Sciatic nerve (tissue), 2 donors: ENCODE results near the gene COL15A1. TPM values are rescaled to one million over a fixed set of nuclear protein-coding genes. Genes with fewer than 3 reads are reported as not detected.
A peak's percentile ranks its signal among the peaks of the same experiment; 100 is the strongest.
"Not testable (repeated sequence)": the region's sequence is repeated elsewhere in the genome, so short reads cannot be mapped to it uniquely, and the experiment has no call there.

ENCODE experiments used
- ATAC-seq: fragments of 200-7000 bp; cut with Tn5 transposase; one replicate; pipeline ENCODE4 v1.9.1; 2020; ENCODE audit warnings: mild to moderate bottlenecking, moderate library complexity
- DNase-seq: peaks from one replicate; pipeline ENCODE4 v3.0.0-alpha.2; 2020; ENCODE audit warnings: low spot score
- intact Hi-C: fragments of 100-400 bp; cut with DNase I; formaldehyde crosslinking; loops from one replicate; pipeline ENCODE4 v1.14.2; 2022
- total RNA-seq: library from RNA; stranded (reverse); fragmentation: NEBNext Ultra II Directional; extraction: Animal tissue kit (Norgen Biotek cat#: 25700); gene quantifications from one replicate; pipeline ENCODE4 v1.2.1, GENCODE V29; 2021
- donor health status: DM: no; HTN: no; CAD: no.
- donor health status: DM: no; HTN: no; CAD: no.

The COL15A1 gene
- total RNA-seq, 1 donor from 2014 or later, result 94.6 TPM

DNA sequence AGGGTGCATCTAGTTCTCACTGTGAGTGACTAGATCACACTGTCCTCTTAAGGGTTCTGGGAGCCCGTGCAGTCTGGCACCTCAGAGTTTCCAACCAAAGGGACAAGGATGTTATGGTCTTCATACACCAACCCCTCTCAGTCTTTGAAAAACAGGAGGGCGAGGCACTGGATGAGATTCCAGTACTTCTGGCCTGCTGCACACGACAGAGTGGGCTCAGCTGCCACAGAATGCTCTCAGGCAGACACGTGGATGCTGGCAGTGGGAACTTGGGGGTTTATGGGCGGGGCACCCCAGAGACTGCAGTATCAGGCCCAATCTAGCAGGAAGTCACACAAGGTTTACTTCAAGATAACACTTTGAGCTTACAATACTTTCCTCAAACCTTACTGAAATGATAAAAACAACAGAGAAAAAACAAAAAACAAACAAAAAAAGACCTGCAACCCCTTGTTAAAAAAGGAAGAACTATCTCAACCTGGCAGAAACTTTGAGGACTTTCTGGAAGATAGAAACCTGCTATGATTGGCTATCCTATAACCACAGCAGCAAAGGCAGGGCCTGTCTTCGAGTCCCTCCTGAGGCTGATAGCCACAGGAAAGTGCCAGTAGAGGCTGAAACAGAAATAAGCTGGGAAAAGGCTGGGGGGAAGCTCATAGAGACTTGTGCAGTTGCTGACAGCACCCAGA lies 132.9 kb downstream of the COL15A1 start:
- ATAC-seq (peak; percentile 39), DNase-seq (no peak)
- intact Hi-C loops, result no loop called here

DNA sequence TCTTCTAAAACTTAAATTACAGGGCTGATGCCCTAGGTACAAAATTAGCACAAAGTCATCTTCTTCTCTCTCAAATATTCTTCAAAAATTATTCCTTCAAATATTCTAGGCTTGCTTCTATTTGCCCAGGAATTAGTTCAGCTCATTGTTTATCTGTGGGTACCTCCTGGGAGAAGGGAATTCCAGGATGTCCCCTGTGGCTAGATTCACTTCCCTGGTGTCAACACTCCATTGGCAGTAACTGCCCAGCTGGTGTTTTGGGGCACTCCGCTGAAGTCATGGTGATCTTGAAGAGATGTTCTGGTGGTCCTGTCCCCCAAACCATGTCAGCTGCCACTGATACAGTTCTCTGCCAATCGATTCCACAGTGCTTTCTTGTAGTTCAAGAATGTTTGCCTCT lies 135.0 kb downstream of the COL15A1 start:
- DNase-seq (no peak), ATAC-seq (no peak)
- intact Hi-C loops, result no loop called here

DNA sequence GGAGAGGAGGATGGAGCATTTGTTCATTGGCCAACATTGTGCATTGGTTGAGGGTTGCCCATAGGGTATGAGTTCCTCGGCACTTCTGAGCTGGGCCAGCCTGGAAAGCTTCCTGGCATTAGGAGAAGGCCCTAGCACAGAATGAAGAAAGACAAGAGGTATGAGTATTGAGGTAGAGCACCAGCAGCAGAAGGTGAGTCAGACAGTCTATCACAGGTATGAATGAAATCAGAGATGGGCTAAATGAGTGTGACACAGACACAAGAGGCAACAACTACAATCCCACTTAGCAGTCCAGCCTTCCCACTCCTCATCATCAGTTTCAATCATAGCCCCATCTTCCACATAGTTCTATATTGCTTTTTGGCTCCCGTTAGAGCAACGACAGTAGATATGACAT lies 135.8 kb downstream of the COL15A1 start:
- DNase-seq, result no peak
- ATAC-seq, result no peak
- intact Hi-C loops, result no loop called here

DNA sequence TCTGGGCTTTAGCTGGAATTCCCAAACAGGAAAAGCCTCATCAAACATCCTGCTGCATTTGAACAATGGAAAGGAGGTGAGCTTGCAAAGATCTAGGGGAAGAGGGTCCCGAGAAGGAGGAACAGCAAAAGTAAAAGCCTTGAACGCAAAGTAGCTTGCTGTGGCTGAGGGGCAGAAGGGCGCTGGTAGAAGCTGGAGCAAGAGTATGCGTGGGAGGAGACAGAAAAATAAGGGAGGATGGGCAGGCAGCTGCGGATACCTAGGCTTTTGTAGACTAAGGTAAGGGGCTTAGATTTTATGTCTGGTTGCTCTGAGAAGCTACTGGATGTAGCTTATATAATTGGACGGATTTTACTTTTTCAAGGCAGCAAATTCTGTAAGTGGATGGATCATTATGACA lies 139.3 kb downstream of the COL15A1 start:
- DNase-seq (no peak), ATAC-seq (no peak)
- intact Hi-C loops, result no loop called here

DNA sequence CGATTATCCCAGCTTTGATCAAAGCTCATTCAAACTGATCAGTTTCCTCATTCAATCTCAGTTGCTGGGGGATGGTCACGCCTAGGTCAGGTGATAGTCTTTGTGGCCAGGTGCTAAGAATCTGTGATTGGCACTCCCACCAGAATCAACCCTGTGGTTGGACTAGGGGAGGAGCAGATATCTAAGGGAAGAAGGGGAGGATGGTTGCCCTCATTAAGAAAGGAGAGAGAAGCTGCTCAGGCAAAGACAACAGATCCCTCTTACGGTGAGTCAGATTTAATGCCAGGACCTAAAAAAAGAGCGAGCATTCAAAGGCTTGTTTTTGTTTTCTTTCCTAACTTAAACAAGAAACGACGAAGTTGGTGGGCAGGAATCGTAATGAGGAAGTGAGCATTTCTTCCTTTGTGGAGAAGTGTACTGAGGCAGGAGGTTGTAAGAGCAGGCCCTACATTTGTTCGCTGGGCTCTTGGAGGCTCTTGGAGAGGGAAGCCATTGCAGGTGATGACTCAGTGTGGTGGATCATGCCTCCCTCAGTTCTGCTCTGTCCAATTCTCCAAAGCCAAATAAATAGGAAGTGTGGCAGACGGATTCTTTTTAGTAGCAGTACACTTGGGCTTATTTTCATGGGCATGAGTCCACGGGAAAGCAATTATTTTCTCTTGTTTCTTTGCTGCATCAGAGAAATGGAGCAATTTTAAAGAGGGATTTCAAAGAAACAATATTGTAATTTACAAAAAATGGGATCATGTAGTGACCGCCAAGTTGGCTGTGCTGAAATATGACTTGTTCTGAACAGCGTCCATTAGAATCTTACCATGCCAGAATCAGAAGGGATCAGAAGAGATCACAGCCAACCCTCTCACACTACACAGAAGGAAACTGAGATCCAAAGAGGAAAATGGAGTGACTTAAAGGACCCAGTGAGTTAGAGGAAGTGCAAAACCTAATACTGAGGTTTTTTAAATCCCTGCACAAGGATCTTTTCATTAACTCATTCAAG lies 142.5 kb downstream of the COL15A1 start:
- peak; percentile 86 for ATAC-seq
- intact Hi-C loops, result no loop called here
- DNase-seq, result no peak

DNA sequence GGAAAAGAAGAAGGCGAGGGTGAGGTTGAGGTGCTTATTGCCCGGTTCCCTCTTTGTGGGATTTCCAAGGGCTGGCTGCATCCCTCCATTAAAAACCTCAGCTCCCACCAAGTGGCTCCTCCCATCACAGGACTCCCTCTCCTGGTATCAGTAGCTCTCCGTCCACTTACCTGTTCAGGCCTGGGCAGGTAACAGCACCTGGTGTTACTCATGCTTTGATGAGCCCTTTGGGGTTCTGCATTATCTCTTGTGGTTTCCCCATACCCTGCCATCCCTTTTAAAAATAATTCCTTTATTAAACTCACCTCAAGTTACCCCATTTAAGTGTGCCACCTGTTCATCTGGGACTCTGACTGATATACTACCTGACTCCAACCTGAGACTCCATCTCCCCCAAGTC lies 143.8 kb downstream of the COL15A1 start:
- DNase-seq, result no peak
- intact Hi-C loops, result no loop called here
- ATAC-seq, result no peak

DNA sequence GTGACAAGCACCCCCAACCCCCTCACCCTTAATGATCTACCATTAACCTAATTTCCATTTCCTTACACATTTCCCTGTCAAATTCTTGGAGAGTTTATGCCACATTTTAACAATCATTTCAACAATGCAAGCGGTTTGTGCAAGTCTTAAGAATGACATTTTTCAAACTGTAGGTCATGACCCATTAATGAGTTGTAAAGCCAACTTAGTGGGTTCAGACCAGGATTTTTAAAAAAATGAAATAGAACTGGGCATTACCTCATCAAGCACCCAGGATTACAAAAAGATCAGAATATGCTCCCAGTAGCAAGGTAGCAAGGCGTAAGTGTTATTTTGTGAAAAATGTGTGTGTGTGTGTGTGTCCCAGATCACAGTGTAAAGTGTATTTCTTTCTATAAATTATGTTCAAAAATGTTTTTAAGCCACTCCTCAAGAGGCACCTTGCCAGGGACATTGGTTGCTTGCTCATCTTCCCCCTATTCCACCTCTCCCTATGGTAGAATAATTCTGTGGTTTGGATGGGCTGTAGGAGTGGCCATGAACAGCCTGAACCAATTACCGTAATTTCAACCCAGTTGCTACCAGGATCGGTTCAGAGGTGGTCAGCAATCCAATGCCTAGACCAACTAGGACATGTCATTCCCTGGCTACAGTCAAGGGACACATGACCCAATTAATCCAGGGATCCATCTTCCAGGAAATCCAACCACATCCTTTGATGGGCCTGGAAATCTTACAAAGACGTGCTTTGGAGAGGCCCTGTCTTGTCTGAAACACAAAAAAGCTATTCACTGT lies 146.8 kb downstream of the COL15A1 start:
- ATAC-seq, result no peak
- intact Hi-C loops, result no loop called here
- DNase-seq, result no peak

DNA sequence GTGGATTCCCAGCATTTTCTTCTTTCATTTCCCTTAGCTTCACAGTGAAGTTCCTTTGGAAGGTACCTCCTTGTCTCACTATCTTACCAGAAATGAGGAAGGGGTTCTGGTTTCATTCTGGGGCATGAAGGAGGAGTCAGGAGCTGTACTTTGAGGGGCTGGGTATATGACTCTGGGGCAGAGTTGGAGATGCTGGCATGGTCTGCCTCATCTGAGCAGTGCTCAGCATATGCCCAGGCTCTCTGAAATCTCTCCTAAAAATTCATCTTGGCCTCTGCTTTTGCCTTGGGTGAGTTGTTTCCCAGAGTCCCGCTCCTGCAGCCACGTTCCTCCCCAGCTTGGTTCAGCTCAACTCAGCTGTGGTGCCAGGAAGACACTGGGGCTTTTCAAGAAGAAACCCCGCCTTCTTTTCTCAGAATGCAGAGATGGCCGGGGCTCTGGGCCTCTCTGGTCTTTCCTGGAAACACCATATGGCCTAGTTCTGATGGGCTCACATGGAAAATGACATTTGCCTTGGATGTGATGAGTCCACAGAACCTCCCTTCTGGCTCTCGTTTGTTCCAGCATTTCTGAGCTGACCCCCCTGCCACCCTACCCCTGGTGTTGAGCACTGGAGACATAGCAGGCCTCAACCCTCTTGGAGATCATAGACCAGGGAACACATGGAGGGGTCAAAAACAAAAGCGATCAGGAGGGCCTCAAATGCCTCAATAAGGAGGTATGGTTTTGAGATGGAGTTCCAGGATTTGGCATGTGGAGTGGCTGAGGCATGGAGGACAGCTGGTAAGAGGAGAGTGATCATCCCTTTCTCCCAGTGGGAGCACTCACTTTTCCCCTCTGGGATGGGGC lies 149.2 kb downstream of the COL15A1 start:
- intact Hi-C loops, result no loop called here
- ATAC-seq (no peak), DNase-seq (no peak)

DNA sequence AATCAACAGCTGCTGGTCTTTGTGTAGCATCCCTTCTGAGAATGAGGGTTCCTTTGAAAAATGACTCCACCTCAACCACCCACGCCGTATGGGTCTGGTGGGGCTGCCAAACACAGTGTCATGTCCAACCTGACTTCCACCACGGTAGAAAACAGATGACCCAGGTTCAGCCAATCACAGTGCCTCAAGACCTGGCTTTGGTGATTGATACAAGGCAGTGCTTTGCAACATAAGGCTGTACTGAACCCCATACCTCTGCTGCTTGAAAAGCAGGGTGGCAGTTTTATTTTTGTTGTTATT lies 149.7 kb downstream of the COL15A1 start:
- intact Hi-C loops, result no loop called here
- no peak for DNase-seq
- no peak for ATAC-seq

DNA sequence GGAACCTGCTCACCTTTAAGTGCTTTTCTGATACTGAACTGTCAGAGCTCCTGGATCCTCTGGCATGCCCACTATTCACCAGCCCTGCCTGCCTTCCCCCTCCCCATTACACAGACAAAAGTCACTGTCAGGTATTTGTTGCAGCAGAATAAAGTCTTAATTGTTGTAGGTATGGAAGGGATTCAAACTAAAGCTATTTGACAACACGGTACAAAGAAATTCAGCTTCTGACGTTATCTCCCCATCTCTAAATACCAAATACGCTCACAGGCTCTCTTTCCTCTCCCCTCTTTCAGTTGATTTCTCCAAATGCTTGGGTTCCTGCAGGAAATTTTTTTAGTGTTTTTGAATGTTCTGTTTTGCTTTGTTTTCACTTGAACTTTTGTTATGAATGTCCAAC lies 151.9 kb downstream of the COL15A1 start:
- DNase-seq (no peak), ATAC-seq (no peak)
- intact Hi-C loops, result no loop called here

DNA sequence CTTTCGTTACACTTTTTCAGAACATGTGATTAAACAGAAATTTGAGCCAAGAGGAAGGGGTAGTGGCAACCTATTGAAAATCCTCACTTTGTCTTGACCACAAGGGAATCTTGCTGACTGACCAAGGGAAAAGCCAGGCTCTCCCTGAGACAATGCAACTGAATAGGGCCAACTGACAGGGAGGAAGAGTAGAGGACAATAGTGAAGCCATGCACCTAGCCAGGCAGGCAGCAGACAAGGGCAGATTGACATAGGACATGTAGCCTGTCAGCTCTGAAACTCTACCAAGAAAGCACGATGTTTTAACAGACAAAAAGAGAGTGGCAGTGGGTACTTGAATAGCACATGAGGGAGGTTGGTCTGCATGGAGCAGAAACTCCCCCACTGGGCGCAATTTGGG lies 152.7 kb downstream of the COL15A1 start:
- intact Hi-C loops, result no loop called here
- DNase-seq (no peak), ATAC-seq (no peak)

DNA sequence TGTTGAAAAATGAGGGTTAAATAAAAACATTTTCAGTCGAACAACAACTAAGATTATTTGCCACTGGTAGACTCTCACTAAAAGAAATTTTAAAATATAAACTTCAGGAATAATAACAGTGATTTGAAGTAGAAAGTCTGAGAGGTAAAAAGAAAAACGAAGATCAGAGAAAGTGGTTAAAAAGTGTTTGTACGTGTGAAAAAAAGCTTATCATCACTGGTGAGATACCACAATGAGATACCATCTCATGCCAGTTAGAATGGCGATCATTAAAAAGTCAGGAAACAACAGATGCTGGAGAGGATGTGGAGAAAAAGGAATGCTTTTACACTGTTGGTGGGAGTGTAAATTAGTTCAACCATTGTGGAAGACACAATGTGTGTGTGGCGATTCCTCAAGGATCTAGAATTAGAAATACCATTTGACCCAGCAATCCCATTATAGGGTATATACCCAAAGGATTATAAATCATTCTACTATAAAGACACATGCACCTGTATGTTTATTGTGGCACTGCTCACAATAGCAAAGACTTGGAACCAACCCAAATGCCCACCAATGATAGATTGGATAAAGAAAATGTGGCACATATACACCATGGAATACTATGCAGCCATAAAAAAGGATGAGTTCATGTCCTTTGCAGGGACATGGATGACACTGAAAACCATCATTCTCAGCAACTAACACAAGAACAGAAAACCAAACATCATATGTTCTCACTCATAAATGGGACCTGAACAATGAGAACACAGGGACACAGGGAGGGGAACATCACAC lies 156.3 kb downstream of the COL15A1 start:
- DNase-seq, intact Hi-C loops, ATAC-seq: not testable (repeated sequence)

DNA sequence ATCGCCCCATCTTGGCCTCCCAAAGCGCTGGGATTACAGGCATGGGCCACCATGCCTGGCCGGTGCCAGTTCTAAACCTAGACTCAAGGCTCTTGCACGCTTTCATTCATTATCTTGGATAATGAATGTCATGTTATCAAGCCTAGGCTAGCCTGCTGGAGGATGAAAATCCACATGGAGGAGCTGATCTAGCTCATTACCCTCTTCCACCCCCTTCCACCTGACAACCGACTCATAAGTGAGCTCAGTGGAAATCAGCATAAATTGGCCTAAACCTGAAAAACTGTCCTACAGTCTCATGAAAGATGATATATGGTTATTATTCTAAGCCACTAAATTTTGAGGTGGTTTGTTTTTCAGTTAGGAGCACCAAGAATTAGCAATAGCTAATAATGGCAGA lies 157.6 kb downstream of the COL15A1 start:
- no peak for ATAC-seq
- no peak for DNase-seq
- intact Hi-C loops, result no loop called here

DNA sequence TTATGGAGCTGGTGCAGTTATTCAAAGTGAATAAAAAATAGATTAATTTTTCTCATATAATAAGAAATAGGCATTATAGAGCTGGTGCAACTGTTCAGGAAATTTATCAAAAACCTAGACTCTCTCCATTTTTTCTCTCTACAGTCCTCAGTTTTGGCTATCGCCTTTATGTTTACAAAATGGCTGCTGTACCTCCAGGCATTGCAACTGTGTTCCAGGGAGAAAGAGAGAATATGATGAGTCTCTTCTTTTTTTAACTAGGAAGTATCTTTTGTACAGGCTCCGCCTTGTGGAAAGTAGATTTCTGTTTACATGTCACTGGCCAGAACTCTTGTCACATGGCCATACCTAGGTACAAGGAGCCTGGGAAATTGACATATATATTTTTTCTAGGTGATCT lies 158.1 kb downstream of the COL15A1 start:
- ATAC-seq, result no peak
- DNase-seq, result no peak
- intact Hi-C loops, result no loop called here

DNA sequence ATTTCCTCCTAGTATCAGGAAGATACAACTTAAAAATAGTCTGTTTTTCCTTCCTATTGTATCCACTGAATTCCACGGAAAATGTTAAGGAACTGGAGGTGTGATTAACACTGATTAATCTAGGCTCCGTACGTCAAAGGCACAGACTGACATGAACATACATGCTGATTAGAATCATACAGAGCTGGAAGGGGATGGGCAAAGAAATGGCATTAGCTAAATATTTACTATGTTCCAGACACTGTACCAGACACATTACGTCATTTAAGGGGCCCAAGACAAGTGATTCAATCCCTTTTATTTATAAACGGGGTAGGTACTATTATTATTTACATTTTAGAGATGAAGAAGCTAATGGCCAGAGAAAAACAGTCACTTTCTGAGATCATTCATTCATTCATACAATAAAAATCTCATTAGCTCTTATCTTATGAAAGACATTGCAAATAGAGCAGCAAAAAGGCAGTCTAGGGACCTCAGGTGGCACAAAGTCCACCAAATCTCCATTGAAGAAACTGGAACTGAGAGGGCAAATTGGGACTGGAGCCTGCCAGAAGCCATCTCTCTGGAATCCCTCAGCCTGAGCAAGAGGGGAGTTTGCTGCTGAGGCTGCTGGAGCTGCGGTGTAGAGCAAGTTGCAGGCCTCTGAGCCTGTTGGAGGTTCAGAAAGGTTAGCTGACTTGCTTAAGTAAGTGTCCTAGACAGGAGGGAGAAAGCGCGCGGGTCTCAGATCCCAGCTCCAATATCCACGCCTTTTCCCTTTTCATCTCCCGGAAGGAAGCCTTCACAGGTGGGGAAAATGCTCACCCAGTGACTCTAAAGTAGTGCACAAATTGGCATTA lies 159.6 kb downstream of the COL15A1 start:
- ATAC-seq (no peak), DNase-seq (no peak)
- intact Hi-C loops, result no loop called here

DNA sequence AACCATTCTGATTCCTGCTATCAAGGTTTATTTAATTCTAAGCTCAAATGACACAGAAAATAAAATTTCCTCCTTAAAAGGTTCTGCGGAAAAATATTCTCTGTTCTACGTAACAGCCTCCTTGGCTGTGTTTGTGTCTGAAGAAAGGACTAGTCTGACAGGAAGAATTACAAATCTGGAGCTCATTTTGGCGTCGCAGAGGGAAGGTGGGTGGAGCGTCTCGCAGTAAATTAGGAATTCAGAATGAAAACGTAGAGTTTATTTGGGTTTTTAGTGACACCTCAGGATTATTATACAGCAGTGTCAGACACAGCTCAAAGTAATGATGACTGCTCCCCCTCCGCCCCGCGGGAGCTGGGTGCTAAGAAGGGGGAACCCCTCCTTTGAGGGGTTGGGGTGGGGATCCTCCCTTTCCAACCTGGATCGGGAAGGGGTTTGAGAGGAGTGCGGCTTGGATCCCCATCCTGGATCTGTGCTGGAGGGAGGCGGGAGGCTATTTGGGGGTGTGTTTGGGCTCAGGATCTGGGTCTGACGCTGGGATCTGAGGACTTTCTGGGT lies 160.3 kb downstream of the COL15A1 start:
- intact Hi-C loops, result no loop called here
- DNase-seq, result peak; percentile 67
- peak; percentile 57 for ATAC-seq
